Measurements from ENCODE around the gene LRTM2. TPM values are rescaled to one million over a fixed set of nuclear protein-coding genes. Genes with fewer than 3 reads are reported as not detected.

LRTM2 gene
- total and polyA plus RNA-seq, 8 donors, result not detected

GRCh38 chr12:1819571-1819970, 794 bp upstream of the LRTM2 start:
- intact Hi-C loops (cut with DNase I), result no loop called here
- TF ChIP-seq, protein P1, sequence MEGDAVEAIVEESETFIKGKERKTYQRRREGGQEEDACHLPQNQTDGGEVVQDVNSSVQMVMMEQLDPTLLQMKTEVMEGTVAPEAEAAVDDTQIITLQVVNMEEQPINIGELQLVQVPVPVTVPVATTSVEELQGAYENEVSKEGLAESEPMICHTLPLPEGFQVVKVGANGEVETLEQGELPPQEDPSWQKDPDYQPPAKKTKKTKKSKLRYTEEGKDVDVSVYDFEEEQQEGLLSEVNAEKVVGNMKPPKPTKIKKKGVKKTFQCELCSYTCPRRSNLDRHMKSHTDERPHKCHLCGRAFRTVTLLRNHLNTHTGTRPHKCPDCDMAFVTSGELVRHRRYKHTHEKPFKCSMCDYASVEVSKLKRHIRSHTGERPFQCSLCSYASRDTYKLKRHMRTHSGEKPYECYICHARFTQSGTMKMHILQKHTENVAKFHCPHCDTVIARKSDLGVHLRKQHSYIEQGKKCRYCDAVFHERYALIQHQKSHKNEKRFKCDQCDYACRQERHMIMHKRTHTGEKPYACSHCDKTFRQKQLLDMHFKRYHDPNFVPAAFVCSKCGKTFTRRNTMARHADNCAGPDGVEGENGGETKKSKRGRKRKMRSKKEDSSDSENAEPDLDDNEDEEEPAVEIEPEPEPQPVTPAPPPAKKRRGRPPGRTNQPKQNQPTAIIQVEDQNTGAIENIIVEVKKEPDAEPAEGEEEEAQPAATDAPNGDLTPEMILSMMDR (IDR thresholded peaks at IDR 0.05), result no peak
- no peak for ATAC-seq

GRCh38 chr12:1820896-1821291, 529 bp downstream of the LRTM2 start:
- intact Hi-C loops (cut with DNase I), result no loop called here
- H3K4me3 ChIP-seq, result no peak overlapping the region
- H3K9me3 ChIP-seq, result no peaks in the 10 kb centered on the region
- ATAC-seq (no peak), DNase-seq (no peak)
- TF ChIP-seq, protein P1 (IDR thresholded peaks at IDR 0.05), result no peak
- no peaks in the 10 kb centered on the region for H3K4me1 ChIP-seq
- H3K27ac ChIP-seq, result no peak overlapping the region
- H3K27me3 ChIP-seq, result peaks cover 33 to 68% of the 10 kb centered on the region in 2 donors
- no peaks in the 10 kb centered on the region for H3K36me3 ChIP-seq

More at GRCh38 chr12:1819571-1819970, 794 bp upstream of the LRTM2 start:
- H3K9me3 ChIP-seq, result no peaks in the 10 kb centered on the region
- DNase-seq, result no peak
- H3K27me3 ChIP-seq, result peaks cover 33 to 78% of the 10 kb centered on the region in 2 donors
- no peak overlapping the region for H3K27ac ChIP-seq
- peaks cover 0 to under 1% of the 10 kb centered on the region in 2 donors for H3K4me1 ChIP-seq
- no peak overlapping the region for H3K4me3 ChIP-seq
- no peaks in the 10 kb centered on the region for H3K36me3 ChIP-seq

DNA sequence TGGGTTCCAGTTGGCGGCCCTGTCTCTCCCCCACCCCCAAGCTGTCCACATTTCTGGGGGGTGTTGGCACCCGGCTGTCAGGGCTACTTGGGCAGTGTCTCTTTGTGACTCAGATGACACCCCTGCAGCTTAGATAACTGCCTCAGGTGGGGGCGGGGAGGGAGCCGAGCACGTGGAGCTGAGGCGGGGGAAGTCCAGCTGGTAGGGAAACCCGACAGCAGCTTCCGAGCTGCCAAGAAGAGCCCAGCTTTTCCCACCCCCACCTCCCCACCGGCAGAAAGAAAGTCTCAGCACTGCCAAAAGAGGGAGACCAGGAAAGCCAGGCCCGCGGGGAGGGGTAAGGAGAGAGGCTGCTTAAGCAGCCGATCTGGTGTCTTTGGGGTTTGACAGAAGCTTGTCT, 1.4 kb downstream of the LRTM2 start:
- intact Hi-C loops (cut with DNase I), result no loop called here
- H3K4me3 ChIP-seq, result no peak overlapping the region
- H3K27me3 ChIP-seq, result peaks cover 33 to 66% of the 10 kb centered on the region in 2 donors
- TF ChIP-seq, protein P1 (IDR thresholded peaks at IDR 0.05), result no peak
- no peaks in the 10 kb centered on the region for H3K36me3 ChIP-seq
- ATAC-seq (no peak), DNase-seq (no peak)
- H3K27ac ChIP-seq, result no peak overlapping the region
- H3K4me1 ChIP-seq, result no peaks in the 10 kb centered on the region
- H3K9me3 ChIP-seq, result no peaks in the 10 kb centered on the region

DNA sequence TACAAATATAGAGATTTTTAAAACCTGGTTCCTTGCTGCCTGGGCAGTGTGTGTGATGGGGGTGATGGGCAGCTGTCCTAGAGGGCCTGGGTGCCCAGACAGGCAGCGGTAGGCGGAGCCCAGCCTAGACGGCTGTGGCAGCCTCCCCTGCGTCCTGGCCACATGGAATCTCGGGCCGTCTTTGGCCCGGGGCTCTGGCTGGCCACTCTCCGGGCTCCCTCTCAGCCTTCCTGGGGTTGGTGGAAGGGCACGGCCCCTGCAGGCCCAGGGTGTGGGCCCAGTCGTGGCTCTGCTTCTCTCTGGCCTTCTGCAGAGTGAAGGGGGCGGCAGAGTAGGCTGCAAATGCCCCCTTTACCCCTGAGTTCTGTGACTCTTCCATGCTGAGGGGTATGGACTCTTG, 2.3 kb downstream of the LRTM2 start:
- Histone ChIP-seq H3K27ac (no peak overlapping the region), H3K4me3 (no peak overlapping the region), H3K27me3 (peaks cover 33 to 69% of the 10 kb centered on the region in 2 donors), H3K36me3 (no peaks in the 10 kb centered on the region), H3K4me1 (no peaks in the 10 kb centered on the region), H3K9me3 (no peaks in the 10 kb centered on the region)
- DNase-seq (no peak), ATAC-seq (no peak)
- intact Hi-C loops (cut with DNase I), result no loop called here
- TF ChIP-seq, protein P1 (IDR thresholded peaks at IDR 0.05), result no peak

GRCh38 chr12:1823237-1823636, 2.9 kb downstream of the LRTM2 start:
- DNase-seq (no peak), ATAC-seq (no peak)
- intact Hi-C loops (cut with DNase I), result no loop called here
- no peak overlapping the region for H3K4me3 ChIP-seq
- H3K27me3 ChIP-seq, result peaks cover 33 to 74% of the 10 kb centered on the region in 2 donors
- TF ChIP-seq, protein P1 (IDR thresholded peaks at IDR 0.05), result no peak
- H3K27ac ChIP-seq, result no peak overlapping the region
- no peaks in the 10 kb centered on the region for H3K9me3 ChIP-seq
- no peaks in the 10 kb centered on the region for H3K4me1 ChIP-seq
- no peaks in the 10 kb centered on the region for H3K36me3 ChIP-seq

All from left lung (tissue), 10 donors.